Measurements from ENCODE around the gene P2RY6.

GRCh38 chr11:73242251-73243092 lies 29.7 kb upstream of the P2RY6 start:
- no peak for TF ChIP-seq POLR2A (IDR thresholded peaks at IDR 0.05)
- TF ChIP-seq, protein P1, sequence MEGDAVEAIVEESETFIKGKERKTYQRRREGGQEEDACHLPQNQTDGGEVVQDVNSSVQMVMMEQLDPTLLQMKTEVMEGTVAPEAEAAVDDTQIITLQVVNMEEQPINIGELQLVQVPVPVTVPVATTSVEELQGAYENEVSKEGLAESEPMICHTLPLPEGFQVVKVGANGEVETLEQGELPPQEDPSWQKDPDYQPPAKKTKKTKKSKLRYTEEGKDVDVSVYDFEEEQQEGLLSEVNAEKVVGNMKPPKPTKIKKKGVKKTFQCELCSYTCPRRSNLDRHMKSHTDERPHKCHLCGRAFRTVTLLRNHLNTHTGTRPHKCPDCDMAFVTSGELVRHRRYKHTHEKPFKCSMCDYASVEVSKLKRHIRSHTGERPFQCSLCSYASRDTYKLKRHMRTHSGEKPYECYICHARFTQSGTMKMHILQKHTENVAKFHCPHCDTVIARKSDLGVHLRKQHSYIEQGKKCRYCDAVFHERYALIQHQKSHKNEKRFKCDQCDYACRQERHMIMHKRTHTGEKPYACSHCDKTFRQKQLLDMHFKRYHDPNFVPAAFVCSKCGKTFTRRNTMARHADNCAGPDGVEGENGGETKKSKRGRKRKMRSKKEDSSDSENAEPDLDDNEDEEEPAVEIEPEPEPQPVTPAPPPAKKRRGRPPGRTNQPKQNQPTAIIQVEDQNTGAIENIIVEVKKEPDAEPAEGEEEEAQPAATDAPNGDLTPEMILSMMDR (IDR thresholded peaks at IDR 0.05 in 4 of 5, conservative IDR thresholded peaks at IDR 0.05 in 1 of 5) = peak; percentile 90 to 93 (median 91)
